ENCODE data around the gene PPP2R2D.

GRCh38 chr10:131923038-131923756 is 22.4 kb downstream of the PPP2R2D start:
- TF ChIP-seq CTCF (conservative IDR thresholded peaks at IDR 0.05; ENCODE audit: low read depth, low read length) = no peak
- no peak for TF ChIP-seq EZH2 (IDR thresholded peaks at IDR 0.05; ENCODE audit: low read length, unreplicated experiment)

Measured in PC-3 (cell line).